Activated CD4-positive, alpha-beta T cell treated with anti-CD3 and anti-CD28 coated beads, Interleukin-10, Interleukin-2, amounts not matched to agents 100 ng/mL and 50 ng/mL, durations not matched to agents 16 hours and 8 hours (primary cell): Measurements from ENCODE around the gene LRRC4.

ENCODE experiments used
- DNase-seq: peaks from one replicate; pipeline ENCODE4 v3.0.0-alpha.2; 2020

The LRRC4 gene

GRCh38 chr7:128030263-128030653, 979 bp downstream of the LRRC4 start:
- no peak for DNase-seq

GRCh38 chr7:128029405-128029995, 1.7 kb downstream of the LRRC4 start:
- DNase-seq, result no peak

GRCh38 chr7:128027485-128027980, 3.7 kb downstream of the LRRC4 start:
- DNase-seq, result no peak

GRCh38 chr7:128026551-128026950, 4.7 kb downstream of the LRRC4 start:
- DNase-seq, result no peak

- no peak for DNase-seq
These were observed 5.4 kb downstream of the LRRC4 start for GRCh38 chr7:128025819-128026218.

GRCh38 chr7:128025380-128025779, 5.9 kb downstream of the LRRC4 start:
- no peak for DNase-seq

- DNase-seq, result no peak
These were observed 7.1 kb downstream of the LRRC4 start for GRCh38 chr7:128024151-128024550.

GRCh38 chr7:128022631-128023532, 8.4 kb downstream of the LRRC4 start:
- no peak for DNase-seq

GRCh38 chr7:128021366-128021765, 9.9 kb downstream of the LRRC4 start:
- DNase-seq, result no peak

GRCh38 chr7:128020159-128020558, 11.1 kb downstream of the LRRC4 start:
- DNase-seq, result peak; percentile 23

GRCh38 chr7:128019288-128019687, 11.9 kb downstream of the LRRC4 start:
- no peak for DNase-seq

- DNase-seq, result no peak
These were observed 13.1 kb downstream of the LRRC4 start for GRCh38 chr7:128017862-128018845.

- DNase-seq, result no peak
These were observed 13.8 kb downstream of the LRRC4 start for GRCh38 chr7:128017460-128017859.

GRCh38 chr7:128014811-128015210, 16.4 kb downstream of the LRRC4 start:
- DNase-seq, result no peak

GRCh38 chr7:128011131-128011661, 20.0 kb downstream of the LRRC4 start:
- no peak for DNase-seq

- no peak for DNase-seq
These were observed 20.7 kb downstream of the LRRC4 start for GRCh38 chr7:128010391-128011127.

GRCh38 chr7:128008744-128009143, 22.5 kb downstream of the LRRC4 start:
- no peak for DNase-seq

GRCh38 chr7:128008141-128008540, 23.1 kb downstream of the LRRC4 start:
- DNase-seq, result no peak

- DNase-seq, result no peak
These were observed 23.9 kb downstream of the LRRC4 start for GRCh38 chr7:128007303-128007680.

- no peak for DNase-seq
These were observed 24.5 kb downstream of the LRRC4 start for GRCh38 chr7:128006550-128007302.

GRCh38 chr7:128005759-128006159, 25.5 kb downstream of the LRRC4 start:
- no peak for DNase-seq
